IMR-90 (cell line): ENCODE data around the gene PRORP.

Experiments
- CEBPB ChIP-seq: IDR thresholded peaks from 2 replicates; pipeline ENCODE4 v1.6.1; 2012; ENCODE audit warnings: low read depth, low read length, improper control_type of control experiment
- CHD1 ChIP-seq: IDR thresholded peaks from 2 replicates; pipeline ENCODE4 v1.6.1; 2012; ENCODE audit warnings: low read depth, low read length, improper control_type of control experiment
- CTCF ChIP-seq: conservative IDR thresholded peaks from 2 replicates; pipeline ENCODE4 v1.5.1; 2012; ENCODE audit warnings: mild to moderate bottlenecking, low read depth, low read length, improper control_type of control experiment
- FOS ChIP-seq: fragments of 150-350 bp; IDR thresholded peaks from 2 replicates; pipeline ENCODE4 v1.6.1; 2016; ENCODE audit warnings: low read depth, low read length
- MAZ ChIP-seq: IDR thresholded peaks from 2 replicates; pipeline ENCODE4 v1.6.1; 2012; ENCODE audit warnings: low read depth, mild to moderate bottlenecking, low read length, improper control_type of control experiment, moderate library complexity, borderline replicate concordance
- MXI1 ChIP-seq: IDR thresholded peaks from 2 replicates; pipeline ENCODE4 v1.6.1; 2012; ENCODE audit warnings: low read depth, mild to moderate bottlenecking, low read length, moderate library complexity, borderline replicate concordance
- POLR2A ChIP-seq: IDR thresholded peaks from 2 replicates; pipeline ENCODE4 v1.6.1; 2012; ENCODE audit warnings: mild to moderate bottlenecking, low read depth, low read length
- RAD21 ChIP-seq: IDR thresholded peaks from 2 replicates; pipeline ENCODE4 v1.6.1; 2012; ENCODE audit warnings: low read length, improper control_type of control experiment
- RCOR1 ChIP-seq: IDR thresholded peaks from 2 replicates; pipeline ENCODE4 v1.6.1; 2012; ENCODE audit warnings: mild to moderate bottlenecking, low read length, improper control_type of control experiment; ENCODE audit not compliant: insufficient replicate concordance
- SMC3 ChIP-seq: fragments of 150-350 bp; IDR thresholded peaks from 2 replicates; pipeline ENCODE4 v1.6.1; 2016; ENCODE audit warnings: low read depth, mild to moderate bottlenecking, antibody characterized with exemption, low read length, moderate library complexity
- USF2 ChIP-seq: fragments of 150-350 bp; IDR thresholded peaks from 2 replicates; pipeline ENCODE4 v1.6.1; 2017; ENCODE audit warnings: mild to moderate bottlenecking, antibody characterized with exemption, low read length, low read depth

- no peak for TF ChIP-seq CTCF
- TF ChIP-seq SMC3 = no peak
- no peak for TF ChIP-seq RCOR1
- TF ChIP-seq CHD1 = no peak
- no peak for TF ChIP-seq RAD21
- TF ChIP-seq USF2 = no peak
- TF ChIP-seq POLR2A = no peak
- TF ChIP-seq MAZ = no peak
- no peak for TF ChIP-seq MXI1
- no peak for TF ChIP-seq CEBPB
- no peak for TF ChIP-seq FOS
Observed at GRCh38 chr14:35164849-35165248, 42.5 kb downstream of the PRORP start.
